SK-N-MC (cell line): ENCODE results near the gene NDST1.

ENCODE experiments used
- EZH2 ChIP-seq: fragments of 200-600 bp; sonication (generic); IDR thresholded peaks from one replicate; pipeline ENCODE4 v1.6.1; 2017; ENCODE audit warnings: antibody characterized with exemption
- POLR2AphosphoS5 ChIP-seq: IDR thresholded peaks from 2 replicates; pipeline ENCODE4 v1.6.1; 2012; ENCODE audit warnings: mild to moderate bottlenecking, low read depth, low read length, borderline replicate concordance

- no peak for TF ChIP-seq POLR2AphosphoS5
- no peak for TF ChIP-seq EZH2
Observed at GRCh38 chr5:150525781-150526180, 17.9 kb downstream of the NDST1 start.
